SU-DHL-6 (cell line): ENCODE results near the gene AKAP8L.

Source experiments
- CTCF ChIP-seq: fragments of 200-600 bp; sonication (generic); IDR thresholded peaks from one replicate; pipeline ENCODE4 v1.5.1; 2017; ENCODE audit warnings: antibody characterized with exemption, mild to moderate bottlenecking, low read length, moderate library complexity; ENCODE audit not compliant: insufficient read depth, poor library complexity, severe bottlenecking
- EZH2phosphoT487 ChIP-seq: fragments of 200-600 bp; sonication (generic), shearing (Covaris generic); conservative IDR thresholded peaks from 2 replicates; pipeline ENCODE4 v1.6.1; 2018; ENCODE audit warnings: mild to moderate bottlenecking, antibody characterized with exemption, low read length, moderate library complexity, mixed read lengths

- no peak for TF ChIP-seq CTCF
- no peak for TF ChIP-seq EZH2phosphoT487
Observed at GRCh38 chr19:15424692-15425272, 6.0 kb upstream of the AKAP8L start.
